Gastroesophageal sphincter (tissue), 3 donors: ENCODE results near the gene SCARB1.

Experiments
- EP300 ChIP-seq: sonication (generic); formaldehyde crosslinking; IDR thresholded peaks from one replicate; pipeline ENCODE4 v1.6.1; 2017; ENCODE audit warnings: antibody characterized with exemption, mild to moderate bottlenecking
- POLR2A ChIP-seq, 2 donors: fragments of 450-650 bp; IDR thresholded peaks; one replicate each; pipeline ENCODE4 v1.6.1; 2017; ENCODE audit warnings: antibody characterized with exemption in 2 of 2, mild to moderate bottlenecking in 2 of 2, moderate library complexity in 1 of 2
- TF ChIP-seq, protein P1 (sequence below), 4 experiments: fragments of 200-600 bp in 2 of 4; fragments of 450-650 bp in 2 of 4; sonication (generic) in 1 of 4; IDR thresholded peaks; one replicate each; pipeline ENCODE4 v1.5.1; 2017 to 2019; ENCODE audit warnings: antibody characterized with exemption in 4 of 4, mild to moderate bottlenecking in 2 of 4, moderate library complexity in 2 of 4

DNA sequence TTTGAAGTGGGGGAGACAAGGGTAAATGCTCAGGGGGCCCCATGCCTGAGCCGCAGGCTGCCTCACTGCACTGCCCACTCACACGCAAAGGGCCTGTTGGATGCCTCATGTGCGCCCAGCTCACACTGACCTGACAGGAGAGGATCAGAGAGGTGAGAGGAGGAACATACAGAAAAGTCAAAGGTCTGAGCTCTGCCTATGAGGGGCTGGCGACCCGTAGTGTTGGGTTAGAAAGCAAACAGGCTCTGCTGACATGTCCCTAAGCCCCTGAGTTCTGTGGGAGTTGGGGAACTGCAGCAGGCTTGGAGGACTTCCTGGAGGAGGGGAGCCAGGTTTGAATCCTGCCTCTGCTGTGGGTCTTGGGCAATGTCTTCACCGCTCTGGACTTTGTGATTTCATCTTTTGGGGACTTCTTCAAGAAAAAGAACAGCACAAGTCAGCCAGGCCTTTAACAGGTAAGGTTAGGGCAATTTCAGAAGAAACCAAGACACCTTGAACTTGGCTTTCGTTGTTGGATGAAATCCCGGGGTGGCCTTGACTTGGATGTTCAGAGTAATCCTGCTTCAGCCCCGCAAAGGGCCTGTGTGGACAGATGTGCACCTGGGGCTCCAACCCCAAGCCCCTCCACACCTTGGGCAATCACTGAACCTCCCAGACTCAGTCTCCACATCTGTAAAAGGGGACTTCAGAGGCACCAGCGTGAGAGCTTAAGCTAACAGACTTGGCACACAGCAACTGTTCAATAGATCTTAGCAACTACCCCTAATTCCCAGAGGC, 116.8 kb downstream of the SCARB1 start:
- TF ChIP-seq, protein P1, sequence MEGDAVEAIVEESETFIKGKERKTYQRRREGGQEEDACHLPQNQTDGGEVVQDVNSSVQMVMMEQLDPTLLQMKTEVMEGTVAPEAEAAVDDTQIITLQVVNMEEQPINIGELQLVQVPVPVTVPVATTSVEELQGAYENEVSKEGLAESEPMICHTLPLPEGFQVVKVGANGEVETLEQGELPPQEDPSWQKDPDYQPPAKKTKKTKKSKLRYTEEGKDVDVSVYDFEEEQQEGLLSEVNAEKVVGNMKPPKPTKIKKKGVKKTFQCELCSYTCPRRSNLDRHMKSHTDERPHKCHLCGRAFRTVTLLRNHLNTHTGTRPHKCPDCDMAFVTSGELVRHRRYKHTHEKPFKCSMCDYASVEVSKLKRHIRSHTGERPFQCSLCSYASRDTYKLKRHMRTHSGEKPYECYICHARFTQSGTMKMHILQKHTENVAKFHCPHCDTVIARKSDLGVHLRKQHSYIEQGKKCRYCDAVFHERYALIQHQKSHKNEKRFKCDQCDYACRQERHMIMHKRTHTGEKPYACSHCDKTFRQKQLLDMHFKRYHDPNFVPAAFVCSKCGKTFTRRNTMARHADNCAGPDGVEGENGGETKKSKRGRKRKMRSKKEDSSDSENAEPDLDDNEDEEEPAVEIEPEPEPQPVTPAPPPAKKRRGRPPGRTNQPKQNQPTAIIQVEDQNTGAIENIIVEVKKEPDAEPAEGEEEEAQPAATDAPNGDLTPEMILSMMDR (IDR thresholded peaks at IDR 0.05): no peak
- TF ChIP-seq POLR2A (IDR thresholded peaks at IDR 0.05) (no peak), EP300 (no peak)
